Epidermal melanocyte (primary cell): ENCODE measurements around the gene RPP25.
"Not testable (repeated sequence)": the region's sequence is repeated elsewhere in the genome, so short reads cannot be mapped to it uniquely, and the experiment has no call there.

ENCODE experiments used
- DNase-seq: peaks from one replicate; pipeline ENCODE4 v3.0.0; 2011; ENCODE audit warnings: low spot score; ENCODE audit not compliant: insufficient read length

Gene RPP25

DNA sequence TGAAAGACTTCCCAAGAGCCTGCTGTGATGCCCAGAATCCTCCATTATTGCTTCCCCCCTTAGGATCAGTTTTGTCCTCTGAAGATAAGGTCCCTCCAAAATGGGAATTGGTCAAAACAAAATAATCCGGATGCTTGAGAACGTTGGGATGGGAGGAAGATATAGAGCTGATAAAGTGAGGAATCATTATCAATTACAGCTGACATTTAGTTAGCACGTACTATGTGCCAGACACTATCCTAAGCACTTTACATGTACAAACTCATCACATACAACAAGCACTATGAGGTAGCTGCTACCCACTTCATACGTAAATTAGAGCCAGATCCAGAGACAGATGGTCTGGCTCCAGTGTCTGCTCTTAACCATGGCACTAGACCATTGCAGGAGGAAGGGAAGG is 6.6 kb upstream of the RPP25 start:
- no peak for DNase-seq

DNA sequence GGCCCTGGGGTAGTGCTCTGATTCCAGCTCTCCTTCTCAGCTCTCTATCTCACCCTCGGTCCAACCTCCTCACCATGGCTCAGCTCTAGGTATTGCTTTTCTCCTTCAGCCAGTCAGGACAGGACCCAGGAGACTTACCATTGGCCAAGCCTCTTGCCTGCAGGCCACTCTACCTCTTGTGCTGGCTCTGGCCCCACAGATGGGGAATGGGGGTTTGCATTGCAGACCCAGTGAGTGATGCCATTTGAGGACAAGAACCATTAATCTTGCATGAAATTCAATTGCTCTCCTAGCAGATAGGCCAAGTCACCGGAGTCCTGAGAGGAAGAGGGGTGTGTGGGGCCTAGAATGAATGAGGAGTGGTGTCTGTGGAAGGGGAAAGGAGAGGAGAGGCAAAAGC is 6.1 kb upstream of the RPP25 start:
- DNase-seq, result no peak

DNA sequence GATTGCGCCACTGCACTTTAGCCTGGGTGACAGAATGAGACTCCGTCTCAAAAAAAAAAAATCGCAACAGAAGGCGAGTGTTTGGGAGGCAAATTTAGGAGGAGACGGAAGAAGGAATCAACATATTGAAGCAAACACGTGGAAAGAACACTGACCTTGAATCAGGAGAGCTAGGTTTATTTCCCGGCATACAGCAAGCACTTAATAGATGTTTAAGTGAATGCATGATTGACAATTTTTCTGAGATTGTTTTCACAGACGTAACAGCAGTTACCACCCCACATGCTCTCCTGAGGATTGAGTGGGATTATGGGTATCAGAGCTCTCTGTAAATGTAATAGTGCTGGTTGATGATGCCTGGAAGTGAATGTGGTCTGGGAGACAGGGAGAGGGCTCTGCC is 5.6 kb upstream of the RPP25 start:
- DNase-seq, result no peak

DNA sequence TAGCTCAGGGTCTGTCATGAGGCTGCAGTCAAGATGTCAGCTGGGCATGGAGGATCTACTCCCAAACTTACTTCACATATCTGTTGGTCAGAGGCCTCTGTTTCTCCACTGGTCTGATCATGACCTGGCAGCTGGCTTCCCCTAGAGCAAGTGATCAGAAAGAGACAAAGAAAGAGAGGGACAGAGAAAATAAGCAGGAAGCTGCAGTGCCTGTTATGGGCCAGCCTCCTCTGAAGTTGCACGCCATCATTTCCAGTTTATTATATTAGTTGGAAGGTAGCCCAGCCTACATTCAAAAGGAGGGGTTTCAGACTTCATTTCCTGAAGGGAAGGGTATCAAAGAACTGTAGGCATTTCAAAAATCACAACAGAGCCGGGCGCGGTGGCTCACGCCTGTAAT is 5.0 kb upstream of the RPP25 start:
- DNase-seq, result no peak

- no peak for DNase-seq
These were observed 4.5 kb upstream of the RPP25 start for GRCh38 chr15:74960995-74961588.

GRCh38 chr15:74960286-74960685 is 3.7 kb upstream of the RPP25 start:
- no peak for DNase-seq

GRCh38 chr15:74959586-74959939 is 3.0 kb upstream of the RPP25 start:
- no peak for DNase-seq

GRCh38 chr15:74958908-74959585 is 2.5 kb upstream of the RPP25 start:
- DNase-seq, result no peak

- DNase-seq, result peak; percentile 76
These were observed 1.8 kb upstream of the RPP25 start for GRCh38 chr15:74958320-74958907.

DNA sequence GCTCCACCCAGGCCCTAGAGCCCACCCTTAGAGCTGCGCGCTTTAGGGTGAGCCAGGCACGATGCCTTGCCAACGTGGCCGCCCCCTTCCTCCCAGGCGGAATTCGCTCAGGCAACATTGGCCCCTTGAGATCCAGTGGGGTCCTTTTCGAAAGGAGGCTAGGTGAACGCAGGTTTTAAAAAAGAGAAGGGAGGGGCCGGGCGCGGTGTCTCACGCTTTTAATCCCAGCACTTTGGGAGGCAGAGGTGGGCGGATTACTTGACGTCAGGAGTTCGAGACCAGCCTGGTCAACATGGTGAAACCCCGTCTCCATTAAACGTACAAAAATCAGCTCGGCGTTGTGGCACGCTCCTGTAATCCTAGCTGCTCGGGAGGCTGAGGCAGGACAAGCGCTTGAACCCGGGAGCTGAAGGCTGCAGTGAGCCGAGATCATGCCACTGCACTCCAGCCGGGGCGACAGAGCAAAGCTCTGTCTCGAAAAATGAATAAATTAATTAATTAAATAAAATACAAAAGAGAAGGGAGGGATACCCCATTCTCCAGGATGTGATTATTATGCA is 984 bp upstream of the RPP25 start:
- DNase-seq, result no peak

DNA sequence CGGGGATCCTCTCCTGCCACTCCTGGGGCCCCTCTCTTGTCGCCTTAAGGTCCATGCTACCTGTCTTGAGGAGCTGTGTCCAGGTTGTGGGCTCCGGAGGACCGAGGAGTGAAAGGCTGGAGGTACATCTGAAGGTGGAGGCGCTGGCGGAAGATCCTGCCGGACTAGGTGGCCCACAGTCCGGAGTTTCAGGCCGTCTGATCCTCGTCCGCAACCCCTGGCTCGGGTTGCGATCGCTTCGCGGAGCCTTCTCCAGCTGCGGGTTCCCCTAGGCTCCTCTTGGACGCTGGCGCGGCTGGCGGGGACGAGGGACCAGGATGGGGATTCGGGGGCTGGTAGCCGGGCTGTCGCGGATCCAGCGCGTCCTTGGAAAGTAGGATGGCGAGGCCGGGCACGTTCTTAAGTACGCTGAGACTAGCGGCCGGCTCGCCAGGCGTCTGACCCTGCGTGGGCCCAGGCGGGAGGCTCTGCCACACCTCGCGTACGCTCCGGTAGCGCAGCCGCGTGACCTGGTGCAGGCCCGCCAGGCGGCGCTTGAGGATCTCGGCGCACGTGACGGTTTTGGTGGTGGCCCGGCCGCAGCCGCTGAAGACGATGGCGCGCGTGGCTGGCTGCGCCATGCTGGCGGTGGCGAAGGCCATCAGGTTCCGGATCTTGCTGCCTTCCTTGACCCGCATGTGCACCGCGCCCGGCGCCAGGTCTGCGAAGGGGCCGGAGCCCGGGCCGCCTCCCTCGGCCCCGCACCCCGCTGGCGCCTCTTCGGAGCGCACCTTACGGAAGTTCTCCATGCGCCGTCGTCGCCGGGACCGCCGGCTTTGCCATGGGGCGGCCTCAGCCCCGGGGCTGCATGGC is 550 bp downstream of the RPP25 start:
- DNase-seq, result no peak

DNA sequence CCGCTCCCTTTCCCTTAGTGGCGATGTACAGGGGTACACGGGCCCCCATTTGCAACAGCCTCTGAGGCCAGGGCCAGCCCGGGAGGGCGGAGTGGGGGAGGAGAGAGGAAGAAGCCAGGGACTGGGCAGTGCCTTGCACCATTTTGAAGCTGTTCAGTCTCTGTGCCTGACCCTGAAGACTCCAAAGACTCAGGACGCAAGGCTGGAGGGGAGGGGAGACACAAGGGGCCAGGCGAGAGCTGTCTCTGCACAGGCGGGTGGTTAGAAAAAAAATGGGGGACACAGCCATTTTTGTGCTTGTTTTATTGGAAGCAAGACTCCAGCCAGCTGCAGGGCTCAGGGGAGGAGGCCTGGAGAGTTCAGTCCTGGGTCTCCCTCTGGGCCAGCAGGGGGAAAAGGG is 1.6 kb downstream of the RPP25 start:
- DNase-seq, result no peak

GRCh38 chr15:74954515-74954914 is 2.1 kb downstream of the RPP25 start:
- no peak for DNase-seq

- no peak for DNase-seq
These were observed 5.6 kb downstream of the RPP25 start for GRCh38 chr15:74951006-74951405.

DNA sequence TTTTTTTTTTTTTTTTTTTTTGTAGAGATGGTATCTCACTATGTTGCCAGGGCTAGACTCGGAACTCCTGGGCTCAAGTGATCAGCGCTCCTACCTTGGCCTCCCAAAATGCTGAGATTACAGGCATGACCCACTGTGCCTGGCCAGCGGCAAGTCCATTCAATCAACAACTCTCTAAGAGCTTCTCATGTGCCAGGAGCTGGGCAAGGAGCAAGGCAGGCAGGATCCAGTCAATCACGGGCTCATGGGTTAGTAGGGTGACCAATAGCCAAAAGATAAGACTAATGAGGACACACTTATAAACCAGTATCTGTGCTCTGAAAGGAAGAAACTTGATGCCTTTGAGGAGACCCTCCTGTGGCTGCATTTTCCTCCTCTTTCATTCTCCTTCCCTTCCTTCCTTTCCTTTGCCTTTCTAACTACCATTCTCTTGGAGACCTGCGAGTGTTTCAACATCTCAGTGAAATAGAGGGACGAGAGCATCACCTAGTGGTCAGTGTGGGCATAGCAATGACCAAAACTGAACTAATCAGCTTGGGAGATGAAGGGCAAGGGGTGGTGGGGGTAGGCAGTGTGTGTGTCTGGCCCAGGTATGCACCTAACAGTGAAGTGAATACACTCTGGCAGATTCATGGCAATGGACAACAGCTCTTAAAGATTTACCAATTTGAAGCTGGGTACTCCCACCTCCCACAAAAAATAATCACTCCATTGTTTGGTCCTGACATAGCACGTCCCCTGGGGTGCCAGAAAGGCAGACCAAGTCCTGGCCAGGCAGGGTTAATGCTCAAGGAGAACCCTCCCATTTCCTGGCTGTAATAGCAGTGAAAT is 6.3 kb downstream of the RPP25 start:
- peak; percentile 69 for DNase-seq

DNA sequence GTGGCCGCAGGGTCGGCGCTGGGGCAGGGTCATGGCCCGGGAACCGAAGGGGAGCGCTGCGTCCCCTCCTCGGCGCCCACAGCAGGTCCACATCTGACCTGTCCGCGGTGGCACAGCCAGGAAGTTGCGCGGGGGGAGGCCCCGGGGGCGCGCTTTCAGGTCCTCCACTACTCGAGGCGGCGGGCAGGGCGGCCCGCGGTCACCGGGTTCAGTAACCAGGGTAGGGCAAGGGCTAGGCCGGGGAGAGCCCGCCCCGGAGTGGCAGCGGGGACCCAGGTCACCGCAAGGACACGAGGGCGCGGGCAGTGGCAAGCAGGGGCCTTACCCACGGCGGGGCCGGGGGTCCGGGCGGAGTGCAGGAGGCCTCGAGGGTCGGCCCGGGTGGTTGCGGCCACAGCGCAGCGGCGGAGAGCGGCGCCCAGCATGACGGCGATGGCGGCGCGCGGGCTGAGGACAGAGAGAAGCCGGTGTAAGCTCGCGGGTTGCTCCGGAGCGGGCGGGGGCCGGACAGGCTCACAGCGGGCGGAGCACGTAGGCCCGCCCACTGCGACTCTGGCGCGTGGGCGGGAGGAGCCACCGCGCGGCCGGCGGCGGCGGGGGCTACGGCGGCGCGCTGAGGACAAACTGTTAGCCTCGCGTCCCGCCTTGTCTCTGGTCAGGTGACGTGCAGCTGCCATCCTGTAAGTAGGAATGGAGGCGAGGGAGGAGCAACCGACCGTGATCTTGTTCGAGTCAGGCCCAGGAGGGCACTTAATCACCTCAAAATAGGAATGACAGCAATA is 18.8 kb downstream of the RPP25 start, which contains the start of gene COX5A:
COX5A (minus strand) TSS at position 484 of the 782 bp plus-strand sequence; CDS start at position 425, 59 bp downstream.
- peak; percentile 70 for DNase-seq

- no peak for DNase-seq
These were observed 19.3 kb downstream of the RPP25 start for GRCh38 chr15:74937272-74937589.

GRCh38 chr15:74935193-74935592 is 21.4 kb downstream of the RPP25 start:
- DNase-seq, result not testable (repeated sequence)

- DNase-seq, result no peak
These were observed 23.0 kb downstream of the RPP25 start for GRCh38 chr15:74933573-74933972.

DNA sequence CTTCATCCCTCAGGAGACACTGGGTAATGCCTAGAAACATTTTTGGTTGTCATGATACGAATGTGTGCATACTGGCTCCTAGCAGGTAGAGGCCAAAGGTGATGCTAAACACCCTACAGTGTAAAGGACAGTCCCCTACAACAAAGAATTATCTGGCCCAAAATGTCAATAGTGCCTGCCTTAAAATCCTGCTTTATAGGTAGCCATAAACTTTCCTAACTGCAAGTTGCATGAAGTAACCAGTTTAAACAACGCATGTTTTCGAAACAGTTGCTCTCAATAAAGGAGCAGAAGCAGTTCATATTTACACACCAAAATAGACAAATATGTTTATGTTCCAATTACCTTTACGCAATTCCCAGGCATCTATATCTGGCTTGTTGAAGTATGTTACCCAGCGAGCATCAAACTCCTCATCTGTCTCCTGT is 27.8 kb downstream of the RPP25 start:
- DNase-seq, result no peak
